Mesenchymal stem cell (in vitro differentiated cells and primary cell): ENCODE measurements around the gene GSAP.

ENCODE experiments used
- DNase-seq: peaks from one replicate; pipeline ENCODE4 v3.0.0-alpha.2; 2013
- H2AFZ ChIP-seq: one replicate; pipeline ENCODE4 v1.6.1; 2013; ENCODE audit warnings: low read depth, mild to moderate bottlenecking, control low read depth, inconsistent platforms, low read length, moderate library complexity
- H2AK5ac ChIP-seq: 2 replicates; pipeline ENCODE4 v1.6.1; 2013; ENCODE audit warnings: low read length, moderate library complexity, mild to moderate bottlenecking, inconsistent platforms; ENCODE audit not compliant: severe bottlenecking
- H2BK120ac ChIP-seq: one replicate; pipeline ENCODE4 v1.6.1; 2013; ENCODE audit warnings: low read depth, mild to moderate bottlenecking, inconsistent platforms, low read length, moderate library complexity
- H2BK12ac ChIP-seq, 2 experiments: one replicate each; pipeline ENCODE4 v1.6.1; 2013; ENCODE audit warnings: inconsistent platforms in 2 of 2, low read length in 2 of 2, mild to moderate bottlenecking in 2 of 2, moderate library complexity in 2 of 2, control low read depth in 1 of 2
- H2BK15ac ChIP-seq: one replicate; pipeline ENCODE4 v1.6.1; 2013; ENCODE audit warnings: mild to moderate bottlenecking, low read depth, inconsistent platforms; ENCODE audit not compliant: poor library complexity, severe bottlenecking
- H2BK5ac ChIP-seq: 2 replicates; pipeline ENCODE4 v1.6.1; 2013; ENCODE audit warnings: low read depth, mild to moderate bottlenecking, low read length, control low read depth, inconsistent platforms; ENCODE audit not compliant: poor library complexity, severe bottlenecking
- H3K14ac ChIP-seq, 2 experiments: one replicate each; pipeline ENCODE4 v1.6.1; 2013; ENCODE audit warnings: inconsistent platforms in 2 of 2, low read length in 2 of 2, control low read depth in 1 of 2, mild to moderate bottlenecking in 1 of 2, moderate library complexity in 1 of 2
- H3K18ac ChIP-seq, 2 experiments: one replicate each; pipeline ENCODE4 v1.6.1; 2013; ENCODE audit warnings: inconsistent platforms in 2 of 2, low read length in 2 of 2, control low read depth in 1 of 2, low read depth in 1 of 2, mild to moderate bottlenecking in 1 of 2
- H3K23ac ChIP-seq, 2 experiments: one replicate each; pipeline ENCODE4 v1.6.1; 2013; ENCODE audit warnings: inconsistent platforms in 2 of 2, low read length in 2 of 2, mild to moderate bottlenecking in 2 of 2, moderate library complexity in 2 of 2, control low read depth in 1 of 2
- H3K27ac ChIP-seq: 2 replicates; pipeline ENCODE4 v1.5.1; 2013; ENCODE audit warnings: mild to moderate bottlenecking, moderate library complexity, low read length, control low read depth, inconsistent platforms; ENCODE audit not compliant: poor library complexity, severe bottlenecking
- H3K27me3 ChIP-seq, 2 experiments: 2 replicates each; pipeline versions ENCODE4 v1.6.1 to v1.7.0; 2013; ENCODE audit warnings: low read length in 2 of 2, mild to moderate bottlenecking in 2 of 2, moderate library complexity in 2 of 2, control low read depth in 1 of 2, inconsistent platforms in 1 of 2; ENCODE audit not compliant: control insufficient read depth in 1 of 2, insufficient read depth in 1 of 2
- H3K36me3 ChIP-seq, 2 experiments: 2 replicates each; pipeline versions ENCODE4 v1.6.1 to v1.7.0; 2013; ENCODE audit warnings: low read length in 2 of 2, control low read depth in 1 of 2, inconsistent platforms in 1 of 2, low read depth in 1 of 2, mild to moderate bottlenecking in 1 of 2; ENCODE audit not compliant: insufficient read depth in 2 of 2, control insufficient read depth in 1 of 2
- H3K4ac ChIP-seq, 2 experiments: one replicate each; pipeline ENCODE4 v1.6.1; 2013; ENCODE audit warnings: inconsistent platforms in 2 of 2, low read length in 2 of 2, mild to moderate bottlenecking in 2 of 2, moderate library complexity in 2 of 2, control low read depth in 1 of 2, low read depth in 1 of 2
- H3K4me1 ChIP-seq: 2 replicates; pipeline ENCODE4 v1.6.1; 2013; ENCODE audit warnings: low read depth, low read length, control low read depth; ENCODE audit not compliant: control insufficient read depth, insufficient read depth
- H3K4me2 ChIP-seq: 2 replicates; pipeline ENCODE4 v1.6.1; 2013; ENCODE audit warnings: low read length, mild to moderate bottlenecking, inconsistent platforms; ENCODE audit not compliant: poor library complexity, severe bottlenecking
- H3K4me3 ChIP-seq, 2 experiments: 2 replicates each; pipeline versions ENCODE4 v1.5.1 to v1.7.0; 2013; ENCODE audit warnings: low read length in 2 of 2, mild to moderate bottlenecking in 2 of 2, control low read depth in 1 of 2, low read depth in 1 of 2; ENCODE audit not compliant: insufficient read depth in 1 of 2
- H3K79me1 ChIP-seq: replicated peaks from 2 replicates; pipeline ENCODE4 v1.6.1; 2013; ENCODE audit warnings: mild to moderate bottlenecking, control low read depth, low read length, inconsistent platforms; ENCODE audit not compliant: poor library complexity, severe bottlenecking
- H3K9ac ChIP-seq: 2 replicates; pipeline ENCODE4 v1.7.0; 2013; ENCODE audit warnings: mild to moderate bottlenecking, low read length, moderate library complexity
- H3K9me3 ChIP-seq: 2 replicates; pipeline ENCODE4 v1.7.0; 2013; ENCODE audit warnings: mild to moderate bottlenecking, low read length; ENCODE audit not compliant: control insufficient read depth
- H4K8ac ChIP-seq: one replicate; pipeline ENCODE4 v1.6.1; 2013; ENCODE audit warnings: inconsistent platforms, mild to moderate bottlenecking, low read length, moderate library complexity
- H4K91ac ChIP-seq: one replicate; pipeline ENCODE4 v1.6.1; 2013; ENCODE audit warnings: mild to moderate bottlenecking, low read length, inconsistent platforms
- WGBS: methylation state at CpG from one replicate; pipeline ENCODE4 v1.1.7; 2013; ENCODE audit warnings: mixed read lengths; 5-methylcytosine and 5-hydroxymethylcytosine counted together

Gene GSAP

DNA sequence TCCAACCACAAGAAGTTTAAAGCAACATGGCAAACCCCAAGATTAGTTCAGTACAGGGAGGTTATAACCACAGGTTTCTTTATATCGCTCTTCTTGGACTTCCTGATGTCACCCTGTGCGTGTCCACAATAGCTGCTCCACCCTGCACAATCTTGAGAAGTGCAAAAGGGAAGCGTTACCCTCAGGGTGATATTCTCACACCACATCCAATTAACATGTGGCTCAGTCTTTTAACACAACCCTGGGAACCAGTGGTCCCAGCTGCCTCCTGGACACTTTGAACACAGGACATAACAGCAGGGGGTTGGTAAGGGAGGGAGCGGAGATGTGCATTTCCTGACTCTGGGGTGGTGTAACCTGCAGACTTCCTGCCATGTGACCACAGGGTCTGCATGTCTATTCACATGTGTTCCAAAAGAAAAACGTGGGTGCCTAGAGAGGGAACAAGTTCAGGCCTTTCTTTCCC is 64.6 kb downstream of the GSAP start:
- H3K4me2 ChIP-seq = no peak overlapping the region
- H3K36me3 ChIP-seq = peaks cover 0 to 5% of the 10 kb centered on the region in 2 experiments
- H4K8ac ChIP-seq = no peak overlapping the region
- H2BK15ac ChIP-seq = no peak overlapping the region
- peaks cover 5% of the 10 kb centered on the region for H3K4me1 ChIP-seq
- H3K9me3 ChIP-seq = no peaks in the 10 kb centered on the region
- H3K4me3 ChIP-seq = no peak overlapping the region
- H2AFZ ChIP-seq = no peak overlapping the region
- H3K18ac ChIP-seq = no peak overlapping the region
- no peak overlapping the region for H3K23ac ChIP-seq
- H2BK5ac ChIP-seq = no peak overlapping the region
- H3K9ac ChIP-seq = no peak overlapping the region
- no peaks in the 10 kb centered on the region for H3K27me3 ChIP-seq
- no peak overlapping the region for H2BK120ac ChIP-seq
- H3K14ac ChIP-seq = no peak overlapping the region
- H3K79me1 ChIP-seq = no peaks in the 10 kb centered on the region
- H4K91ac ChIP-seq = no peak overlapping the region
- peak overlapping the region in 1 of 2 experiments; percentile 37 for H2BK12ac ChIP-seq
- H3K4ac ChIP-seq = no peak overlapping the region
- peak overlapping the region; percentile 13 for H2AK5ac ChIP-seq
- H3K27ac ChIP-seq = no peak overlapping the region
- DNase-seq = no peak
- WGBS = 61% methylated on average over 5 of the region's 5 CpGs

DNA sequence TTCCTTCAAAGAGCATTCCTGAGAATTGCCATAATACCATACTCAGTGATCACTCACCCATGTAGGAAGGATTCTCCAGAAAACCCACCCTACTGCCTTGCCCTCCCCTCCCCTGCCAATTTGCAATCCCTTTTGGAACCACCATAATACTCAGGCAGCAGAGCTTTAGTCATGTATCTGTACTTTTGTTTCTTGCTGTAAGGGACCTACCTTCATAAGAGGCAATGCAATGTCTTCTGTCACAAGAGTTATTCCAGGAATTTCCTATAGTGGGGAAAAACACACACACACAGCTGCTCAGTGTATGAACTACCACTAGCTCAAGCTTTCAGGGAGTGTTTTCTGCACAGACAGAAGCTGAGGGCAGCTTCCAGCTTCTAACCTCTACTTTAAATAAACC is 67.0 kb downstream of the GSAP start:
- H3K27ac ChIP-seq = peak overlapping the region; percentile 94
- H2BK5ac ChIP-seq = no peak overlapping the region
- no peak overlapping the region for H3K23ac ChIP-seq
- no peak overlapping the region for H2AFZ ChIP-seq
- no peak overlapping the region for H3K14ac ChIP-seq
- no peak overlapping the region for H4K8ac ChIP-seq
- H3K18ac ChIP-seq = no peak overlapping the region
- peak overlapping the region in 1 of 2 experiments; percentile 9 for H3K4ac ChIP-seq
- no peak overlapping the region for H2BK12ac ChIP-seq
- no peaks in the 10 kb centered on the region for H3K9me3 ChIP-seq
- no peak overlapping the region for H3K4me2 ChIP-seq
- no peak overlapping the region for H2BK120ac ChIP-seq
- H4K91ac ChIP-seq = no peak overlapping the region
- no peak overlapping the region for H2BK15ac ChIP-seq
- H3K4me1 ChIP-seq = peaks cover 4% of the 10 kb centered on the region
- H3K79me1 ChIP-seq = no peaks in the 10 kb centered on the region
- H3K36me3 ChIP-seq = peaks cover 0 to 5% of the 10 kb centered on the region in 2 experiments
- no peaks in the 10 kb centered on the region for H3K27me3 ChIP-seq
- H3K4me3 ChIP-seq = no peak overlapping the region
- no peak overlapping the region for H2AK5ac ChIP-seq
- DNase-seq = peak; percentile 41
- H3K9ac ChIP-seq = no peak overlapping the region

DNA sequence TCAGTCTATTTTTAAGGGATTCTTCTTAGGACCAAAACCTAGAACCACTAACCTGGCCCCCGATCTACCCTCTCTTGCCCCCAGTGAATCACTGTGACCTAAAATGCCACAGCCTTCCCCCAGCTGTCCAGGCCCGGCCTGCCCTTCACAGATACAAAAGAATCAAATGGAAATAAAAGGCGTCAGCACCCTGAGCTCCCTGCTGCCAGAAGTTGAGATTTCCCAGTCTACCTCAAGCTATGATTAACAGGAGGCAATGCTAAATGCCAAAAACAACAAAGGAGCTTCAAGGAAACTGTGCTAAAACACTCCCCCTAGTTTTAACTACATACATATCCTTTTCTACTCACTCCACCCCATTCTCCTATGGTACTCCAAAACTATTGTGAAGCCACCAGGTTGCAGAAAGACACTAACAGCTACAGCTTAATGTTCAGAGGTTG is 67.8 kb downstream of the GSAP start:
- WGBS = 33% methylated on average over 3 of the region's 3 CpGs
- Histone ChIP-seq H3K27ac (peak overlapping the region; percentile 94), H3K4me1 (peaks cover 4% of the 10 kb centered on the region), H3K9me3 (no peaks in the 10 kb centered on the region), H3K9ac (no peak overlapping the region), H3K4ac (no peak overlapping the region), H2BK5ac (peak overlapping the region; percentile 82), H3K4me2 (peak overlapping the region; percentile 40), H3K23ac (no peak overlapping the region), H2AK5ac (no peak overlapping the region), H3K27me3 (no peaks in the 10 kb centered on the region), H3K14ac (no peak overlapping the region), H2BK12ac (no peak overlapping the region), H3K18ac (no peak overlapping the region), H2BK120ac (no peak overlapping the region), H4K8ac (no peak overlapping the region), H2BK15ac (no peak overlapping the region), H4K91ac (no peak overlapping the region), H3K4me3 (no peak overlapping the region), H3K36me3 (peaks cover 0 to 5% of the 10 kb centered on the region in 2 experiments), H2AFZ (no peak overlapping the region), H3K79me1 (no peaks in the 10 kb centered on the region)
- DNase-seq = peak; percentile 33

DNA sequence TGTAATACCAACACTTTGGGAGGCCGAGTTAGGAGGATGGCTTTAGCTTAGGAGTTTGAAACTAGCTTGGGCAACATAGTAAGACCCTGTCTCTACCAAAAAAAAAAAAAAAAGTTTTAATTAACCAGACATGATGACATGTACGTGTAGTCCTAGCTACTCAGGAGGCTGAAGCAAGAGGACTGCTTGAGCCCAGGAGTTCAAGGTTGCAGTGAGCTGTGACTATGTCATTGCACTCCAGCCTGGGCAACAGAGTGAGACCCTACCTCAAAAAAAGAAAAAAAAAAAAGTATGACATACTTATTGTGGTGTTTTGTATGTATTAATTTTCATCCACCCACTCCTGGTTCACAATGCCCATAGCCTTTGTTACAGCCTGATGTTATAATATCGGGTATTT is 69.7 kb downstream of the GSAP start:
- no peak overlapping the region for H2AFZ ChIP-seq
- no peak overlapping the region for H3K4me3 ChIP-seq
- H2AK5ac ChIP-seq = no peak overlapping the region
- H4K91ac ChIP-seq = no peak overlapping the region
- WGBS = 92% methylated on average over 3 of the region's 3 CpGs
- H2BK5ac ChIP-seq = no peak overlapping the region
- no peak overlapping the region for H3K23ac ChIP-seq
- peaks cover 0 to under 1% of the 10 kb centered on the region in 2 experiments for H3K36me3 ChIP-seq
- no peak overlapping the region for H2BK120ac ChIP-seq
- H3K4me1 ChIP-seq = peaks cover 1% of the 10 kb centered on the region
- H3K9me3 ChIP-seq = no peaks in the 10 kb centered on the region
- H3K27ac ChIP-seq = no peak overlapping the region
- H3K4me2 ChIP-seq = no peak overlapping the region
- no peak overlapping the region for H3K9ac ChIP-seq
- H4K8ac ChIP-seq = no peak overlapping the region
- no peak overlapping the region for H2BK12ac ChIP-seq
- H3K14ac ChIP-seq = no peak overlapping the region
- no peak overlapping the region for H2BK15ac ChIP-seq
- H3K27me3 ChIP-seq = no peaks in the 10 kb centered on the region
- H3K79me1 ChIP-seq = no peaks in the 10 kb centered on the region
- DNase-seq = no peak
- no peak overlapping the region for H3K18ac ChIP-seq
- no peak overlapping the region for H3K4ac ChIP-seq
